Glutamatergic neuron (in vitro differentiated cells): ENCODE measurements around the gene CDRT4. TPM values are rescaled to one million over a fixed set of nuclear protein-coding genes. Genes with fewer than 3 reads are reported as not detected.

Experiments
- DNase-seq: peaks from one replicate; pipeline ENCODE4 v3.0.0; 2022
- H3K27ac Mint-ChIP-seq: one replicate; pipeline ENCODE4 v1.8.0; 2020; ENCODE audit warnings: mild to moderate bottlenecking, mixed read lengths, inconsistent platforms; ENCODE audit not compliant: unreplicated experiment
- H3K27me3 Mint-ChIP-seq: one replicate; pipeline ENCODE4 v1.8.0; 2020; ENCODE audit warnings: mild to moderate bottlenecking, moderate library complexity, mixed read lengths, inconsistent platforms; ENCODE audit not compliant: unreplicated experiment
- H3K36me3 Mint-ChIP-seq: one replicate; pipeline ENCODE4 v1.8.0; 2020; ENCODE audit warnings: mild to moderate bottlenecking, mixed read lengths, inconsistent platforms; ENCODE audit not compliant: unreplicated experiment
- H3K4me1 Mint-ChIP-seq: one replicate; pipeline ENCODE4 v1.8.0; 2020; ENCODE audit warnings: mild to moderate bottlenecking, low read depth, mixed read lengths, inconsistent platforms; ENCODE audit not compliant: unreplicated experiment
- H3K4me3 Mint-ChIP-seq: one replicate; pipeline ENCODE4 v1.8.0; 2020; ENCODE audit warnings: mild to moderate bottlenecking, mixed read lengths, inconsistent platforms; ENCODE audit not compliant: unreplicated experiment
- H3K9me3 Mint-ChIP-seq: one replicate; pipeline ENCODE4 v1.8.0; 2020; ENCODE audit warnings: mild to moderate bottlenecking, moderate library complexity, mixed read lengths, inconsistent platforms; ENCODE audit not compliant: unreplicated experiment
- total RNA-seq: library from RNA; stranded (reverse); fragmentation: NEBNext Ultra II Directional; extraction: Animal tissue kit (Norgen Biotek cat#: 25700); gene quantifications from one replicate; pipeline ENCODE4 v1.2.1, GENCODE V29; 2021; ENCODE audit not compliant: unreplicated experiment
- TF ChIP-seq, protein P1 (sequence below): fragments of 200-600 bp; sonication (generic); IDR thresholded peaks from one replicate; pipeline ENCODE4 v1.5.0; 2021; ENCODE audit not compliant: partially characterized antibody, unreplicated experiment

Gene CDRT4
- total RNA-seq, 1 donor from 2014 or later: 13.1 TPM

DNA sequence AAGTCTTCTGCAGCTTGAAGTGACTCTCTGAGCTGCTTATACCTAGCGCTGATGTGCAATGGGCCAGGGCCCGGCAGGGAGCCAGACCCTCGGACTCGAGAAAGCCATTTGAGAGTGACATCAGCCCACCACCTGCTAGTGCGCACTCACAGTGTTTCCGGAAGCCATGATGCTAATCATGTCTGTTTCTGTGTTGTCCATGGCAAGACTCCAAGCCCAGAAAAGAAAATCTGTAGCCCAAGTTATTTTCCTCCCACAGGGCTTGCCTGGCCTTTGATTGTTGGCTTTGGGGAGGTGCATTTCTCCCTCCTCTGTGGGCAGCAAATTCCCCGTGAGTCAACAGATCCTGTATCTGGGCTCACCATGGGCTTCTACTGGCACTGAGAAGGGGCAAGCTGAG is 1.8 kb upstream of the CDRT4 start:
- Mint-ChIP-seq H3K9me3 (peaks cover 2% of the 10 kb centered on the region), H3K4me1 (no peaks in the 10 kb centered on the region), H3K4me3 (no peak overlapping the region), H3K36me3 (no peaks in the 10 kb centered on the region), H3K27me3 (peaks cover 2% of the 10 kb centered on the region), H3K27ac (no peak overlapping the region)
- TF ChIP-seq, protein P1, sequence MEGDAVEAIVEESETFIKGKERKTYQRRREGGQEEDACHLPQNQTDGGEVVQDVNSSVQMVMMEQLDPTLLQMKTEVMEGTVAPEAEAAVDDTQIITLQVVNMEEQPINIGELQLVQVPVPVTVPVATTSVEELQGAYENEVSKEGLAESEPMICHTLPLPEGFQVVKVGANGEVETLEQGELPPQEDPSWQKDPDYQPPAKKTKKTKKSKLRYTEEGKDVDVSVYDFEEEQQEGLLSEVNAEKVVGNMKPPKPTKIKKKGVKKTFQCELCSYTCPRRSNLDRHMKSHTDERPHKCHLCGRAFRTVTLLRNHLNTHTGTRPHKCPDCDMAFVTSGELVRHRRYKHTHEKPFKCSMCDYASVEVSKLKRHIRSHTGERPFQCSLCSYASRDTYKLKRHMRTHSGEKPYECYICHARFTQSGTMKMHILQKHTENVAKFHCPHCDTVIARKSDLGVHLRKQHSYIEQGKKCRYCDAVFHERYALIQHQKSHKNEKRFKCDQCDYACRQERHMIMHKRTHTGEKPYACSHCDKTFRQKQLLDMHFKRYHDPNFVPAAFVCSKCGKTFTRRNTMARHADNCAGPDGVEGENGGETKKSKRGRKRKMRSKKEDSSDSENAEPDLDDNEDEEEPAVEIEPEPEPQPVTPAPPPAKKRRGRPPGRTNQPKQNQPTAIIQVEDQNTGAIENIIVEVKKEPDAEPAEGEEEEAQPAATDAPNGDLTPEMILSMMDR: no peak
- DNase-seq: no peak

DNA sequence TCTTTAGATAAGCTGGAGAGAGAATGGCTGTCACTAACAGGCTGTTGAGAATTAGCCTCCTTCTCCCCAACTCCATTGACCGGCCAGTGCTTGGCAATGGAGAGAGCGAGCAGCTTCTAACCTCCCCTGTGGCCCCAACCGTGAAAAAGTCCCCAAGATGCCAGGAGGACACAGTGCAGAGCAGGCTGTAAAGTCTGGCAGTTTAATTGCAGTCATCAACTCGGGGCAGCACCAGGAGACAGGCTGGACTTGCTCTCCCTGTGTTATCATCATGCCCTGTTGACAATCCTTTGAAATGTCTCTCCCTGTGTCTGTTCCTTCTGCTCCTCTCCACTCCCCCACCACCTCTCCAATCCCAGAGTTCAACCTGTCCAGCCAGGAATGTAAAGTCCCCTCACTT is 705 bp upstream of the CDRT4 start:
- H3K9me3 Mint-ChIP-seq: peaks cover 3% of the 10 kb centered on the region
- no peaks in the 10 kb centered on the region for H3K4me1 Mint-ChIP-seq
- TF ChIP-seq, protein P1: no peak
- H3K4me3 Mint-ChIP-seq: no peak overlapping the region
- no peak overlapping the region for H3K27ac Mint-ChIP-seq
- H3K36me3 Mint-ChIP-seq: no peaks in the 10 kb centered on the region
- H3K27me3 Mint-ChIP-seq: peaks cover 2% of the 10 kb centered on the region
- DNase-seq: no peak

DNA sequence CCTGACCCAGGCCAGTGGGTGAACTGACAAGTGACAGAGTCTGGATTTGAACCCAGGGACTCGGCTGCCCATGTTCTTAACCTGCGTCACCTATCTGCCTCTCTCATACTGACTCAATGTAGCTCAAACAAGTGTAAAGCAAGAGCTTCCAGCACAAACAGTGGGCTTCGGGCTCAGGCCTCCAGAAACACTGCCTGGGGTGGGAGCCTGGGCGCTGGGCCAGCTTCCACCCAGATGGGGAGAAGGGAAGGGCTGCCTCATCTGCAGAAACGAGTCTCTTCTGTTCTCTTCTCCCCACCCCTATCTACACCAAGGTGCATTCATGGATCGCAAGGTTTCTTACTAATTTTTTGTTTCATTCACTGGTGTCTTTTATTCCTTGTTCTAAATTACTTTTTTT is 1.3 kb downstream of the CDRT4 start:
- Mint-ChIP-seq H3K36me3 (no peaks in the 10 kb centered on the region), H3K4me1 (no peaks in the 10 kb centered on the region)

DNA sequence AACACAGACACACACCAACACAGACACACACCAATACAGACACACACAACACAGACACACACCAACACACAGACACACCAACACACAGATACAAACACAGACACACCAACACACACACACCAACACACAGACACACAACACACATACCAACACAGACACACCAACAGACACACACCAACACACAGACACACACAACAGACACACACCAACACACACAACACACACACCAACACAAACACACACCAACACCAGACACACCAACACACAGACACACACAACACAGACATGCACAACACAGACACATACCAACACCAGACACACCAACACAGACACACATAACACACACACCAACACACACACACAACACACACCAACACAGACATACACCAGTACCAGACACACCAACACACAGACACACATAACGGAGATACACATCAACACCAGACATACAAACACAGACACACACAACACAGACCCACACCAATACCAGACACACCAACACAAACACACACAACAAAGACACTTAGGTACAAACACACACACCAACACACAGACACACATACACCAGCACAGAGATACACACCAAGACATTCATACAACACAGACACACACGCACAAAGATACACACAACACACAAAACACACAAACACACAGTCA is 2.2 kb downstream of the CDRT4 start:
- Mint-ChIP-seq H3K36me3 (no peaks in the 10 kb centered on the region), H3K4me1 (no peaks in the 10 kb centered on the region), H3K27ac (no peak overlapping the region), H3K4me3 (no peak overlapping the region), H3K9me3 (peaks cover 3% of the 10 kb centered on the region), H3K27me3 (peaks cover 2% of the 10 kb centered on the region)
- TF ChIP-seq, protein P1: no peak
- no peak for DNase-seq

More for the DNA sequence above, 1.3 kb downstream of the CDRT4 start:
- no peak for DNase-seq
- Mint-ChIP-seq H3K27me3 (peaks cover 2% of the 10 kb centered on the region), H3K4me3 (no peak overlapping the region), H3K9me3 (peaks cover 3% of the 10 kb centered on the region), H3K27ac (no peak overlapping the region)
- TF ChIP-seq, protein P1: no peak

DNA sequence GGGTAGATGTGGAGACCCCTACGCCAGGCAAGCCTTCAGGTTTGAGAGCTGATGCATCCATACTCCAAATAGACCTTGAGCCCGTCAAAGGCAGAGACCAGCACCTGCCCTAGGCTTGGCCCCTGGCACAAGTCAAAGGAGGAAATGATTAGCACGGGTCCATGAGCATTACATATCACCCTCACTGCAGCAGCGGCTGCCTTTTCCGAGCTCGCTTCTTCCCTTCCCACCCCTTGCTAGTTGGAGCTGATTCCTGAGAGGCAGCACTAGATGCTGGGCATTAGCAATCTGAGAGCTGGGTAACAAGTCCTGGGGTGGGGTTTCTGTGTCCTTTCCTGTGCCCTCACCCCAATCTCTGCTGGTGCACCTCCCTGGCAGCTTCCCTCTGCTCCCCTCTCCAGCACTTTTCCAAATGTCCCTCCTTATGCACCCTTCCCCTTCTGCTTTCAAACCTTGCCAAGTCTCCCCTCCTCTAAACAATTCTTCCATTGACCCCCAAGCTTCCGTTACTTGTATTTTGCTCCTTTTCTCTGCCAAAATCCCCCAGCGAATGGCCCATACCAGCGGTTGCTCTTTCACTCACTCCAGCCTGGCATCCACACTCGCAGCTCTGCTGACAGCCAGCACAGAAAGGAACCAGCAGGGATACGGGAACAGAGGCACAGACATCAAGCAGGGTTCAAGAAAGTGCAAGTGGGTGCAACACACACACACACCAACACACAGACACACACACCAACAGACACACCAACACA is 3.0 kb downstream of the CDRT4 start:
- TF ChIP-seq, protein P1: no peak
- Mint-ChIP-seq H3K4me3 (no peak overlapping the region), H3K36me3 (no peaks in the 10 kb centered on the region), H3K27ac (no peak overlapping the region), H3K9me3 (peaks cover 3% of the 10 kb centered on the region), H3K27me3 (peaks cover 2% of the 10 kb centered on the region), H3K4me1 (no peaks in the 10 kb centered on the region)
- DNase-seq: no peak
